Adrenal gland (tissue), 5 donors: Measurements from ENCODE around the gene MT1B.

Source experiments
- POLR2A ChIP-seq, 2 donors: fragments of 450-650 bp; IDR thresholded peaks; one replicate each; pipeline ENCODE4 v1.6.1; 2017; ENCODE audit warnings: antibody characterized with exemption in 2 of 2, mild to moderate bottlenecking in 2 of 2, moderate library complexity in 1 of 2
- TF ChIP-seq, protein P1 (sequence below), 6 experiments: fragments of 450-650 bp in 4 of 6; fragments of 200-600 bp in 2 of 6; sonication (generic) in 1 of 6; IDR thresholded peaks; 1 replicate in 5 of 6; 2 replicates in 1 of 6; pipeline versions ENCODE4 v1.5.1 to v1.8.0; 2016 to 2021; ENCODE audit warnings: antibody characterized with exemption in 6 of 6, mild to moderate bottlenecking in 2 of 6, moderate library complexity in 1 of 6
- donor health status: DM: no; HTN: no; CAD: no.

DNA sequence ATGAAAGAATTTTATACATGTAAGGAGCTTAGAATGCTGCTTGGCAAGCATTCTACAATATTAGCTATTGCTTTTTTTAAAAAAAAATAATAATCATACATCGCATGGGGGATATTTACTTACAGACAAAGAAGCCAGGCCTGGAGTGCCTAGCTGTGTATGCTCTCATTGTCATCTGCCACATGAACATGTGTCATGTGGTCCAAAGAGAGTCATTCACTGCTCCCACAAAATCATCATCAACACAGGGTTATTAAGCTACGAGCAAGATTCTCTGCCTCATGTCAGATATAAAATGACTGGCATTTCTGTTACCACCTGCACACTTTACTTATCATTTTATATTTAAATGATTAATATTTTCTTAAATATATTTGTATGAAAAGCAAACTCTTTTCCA lies 28.0 kb upstream of the MT1B start:
- TF ChIP-seq, protein P1, sequence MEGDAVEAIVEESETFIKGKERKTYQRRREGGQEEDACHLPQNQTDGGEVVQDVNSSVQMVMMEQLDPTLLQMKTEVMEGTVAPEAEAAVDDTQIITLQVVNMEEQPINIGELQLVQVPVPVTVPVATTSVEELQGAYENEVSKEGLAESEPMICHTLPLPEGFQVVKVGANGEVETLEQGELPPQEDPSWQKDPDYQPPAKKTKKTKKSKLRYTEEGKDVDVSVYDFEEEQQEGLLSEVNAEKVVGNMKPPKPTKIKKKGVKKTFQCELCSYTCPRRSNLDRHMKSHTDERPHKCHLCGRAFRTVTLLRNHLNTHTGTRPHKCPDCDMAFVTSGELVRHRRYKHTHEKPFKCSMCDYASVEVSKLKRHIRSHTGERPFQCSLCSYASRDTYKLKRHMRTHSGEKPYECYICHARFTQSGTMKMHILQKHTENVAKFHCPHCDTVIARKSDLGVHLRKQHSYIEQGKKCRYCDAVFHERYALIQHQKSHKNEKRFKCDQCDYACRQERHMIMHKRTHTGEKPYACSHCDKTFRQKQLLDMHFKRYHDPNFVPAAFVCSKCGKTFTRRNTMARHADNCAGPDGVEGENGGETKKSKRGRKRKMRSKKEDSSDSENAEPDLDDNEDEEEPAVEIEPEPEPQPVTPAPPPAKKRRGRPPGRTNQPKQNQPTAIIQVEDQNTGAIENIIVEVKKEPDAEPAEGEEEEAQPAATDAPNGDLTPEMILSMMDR (IDR thresholded peaks at IDR 0.05): no peak
- no peak for TF ChIP-seq POLR2A (IDR thresholded peaks at IDR 0.05)
